Activated CD4-positive, alpha-beta T cell treated with anti-CD3 and anti-CD28 coated beads, Interleukin-2, amount 10 ng/mL, durations not matched to agents 24 days and 14 days (primary cell): Measurements from ENCODE around the gene FRMD5. TPM values are rescaled to one million over a fixed set of nuclear protein-coding genes. Genes with fewer than 3 reads are reported as not detected.
A peak's percentile ranks its signal among the peaks of the same experiment; 100 is the strongest.
"Not testable (repeated sequence)": the region's sequence is repeated elsewhere in the genome, so short reads cannot be mapped to it uniquely, and the experiment has no call there.

ENCODE experiments used
- DNase-seq: peaks from one replicate; pipeline ENCODE4 v3.0.0; 2022
- H3K27ac Mint-ChIP-seq: one replicate; pipeline ENCODE4 v1.8.0; 2022; ENCODE audit warnings: mild to moderate bottlenecking, mixed read lengths
- H3K27me3 Mint-ChIP-seq: one replicate; pipeline ENCODE4 v1.8.0; 2022; ENCODE audit warnings: mixed read lengths
- H3K36me3 Mint-ChIP-seq: one replicate; pipeline ENCODE4 v1.8.0; 2022; ENCODE audit warnings: low read depth, mild to moderate bottlenecking, mixed read lengths
- H3K4me1 Mint-ChIP-seq: one replicate; pipeline ENCODE4 v1.8.0; 2021; ENCODE audit warnings: mixed read lengths
- H3K4me3 Mint-ChIP-seq: one replicate; pipeline ENCODE4 v1.8.0; 2022; ENCODE audit warnings: mild to moderate bottlenecking, moderate library complexity, mixed read lengths
- H3K9me3 Mint-ChIP-seq: one replicate; pipeline ENCODE4 v1.8.0; 2021; ENCODE audit warnings: mixed read lengths
- intact Hi-C: fragments of 100-400 bp; cut with micrococcal nuclease; formaldehyde crosslinking; loops from one replicate; pipeline ENCODE4 v1.15.1; 2023
- total RNA-seq: library from RNA; stranded (reverse); gene quantifications from 2 replicates; pipeline ENCODE4 v1.2.3, GENCODE V29; 2022

Gene FRMD5
- total RNA-seq, 1 donor from 2014 or later, result not detected

DNA sequence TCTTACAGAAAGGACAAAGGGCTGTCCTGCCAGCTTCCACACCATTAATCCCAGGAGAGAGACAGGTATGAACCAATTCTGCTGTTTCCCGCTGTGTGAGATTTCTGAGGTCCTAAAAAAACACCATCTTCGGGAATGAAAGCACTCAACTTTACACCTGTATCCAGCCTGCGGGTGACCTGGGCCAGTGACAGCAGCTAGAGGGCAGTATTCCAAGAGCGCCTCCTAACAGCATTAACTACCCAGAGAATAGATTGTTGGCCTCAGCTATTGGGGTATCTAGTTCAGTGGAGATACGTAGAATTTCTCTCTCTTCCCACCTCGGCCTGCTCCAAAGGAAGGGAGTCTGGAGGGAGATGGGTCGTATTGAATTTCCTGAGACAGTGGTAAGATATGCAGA lies 313.1 kb downstream of the FRMD5 start:
- Mint-ChIP-seq H3K27me3 (no peaks in the 10 kb centered on the region), H3K27ac (no peak overlapping the region)

DNA sequence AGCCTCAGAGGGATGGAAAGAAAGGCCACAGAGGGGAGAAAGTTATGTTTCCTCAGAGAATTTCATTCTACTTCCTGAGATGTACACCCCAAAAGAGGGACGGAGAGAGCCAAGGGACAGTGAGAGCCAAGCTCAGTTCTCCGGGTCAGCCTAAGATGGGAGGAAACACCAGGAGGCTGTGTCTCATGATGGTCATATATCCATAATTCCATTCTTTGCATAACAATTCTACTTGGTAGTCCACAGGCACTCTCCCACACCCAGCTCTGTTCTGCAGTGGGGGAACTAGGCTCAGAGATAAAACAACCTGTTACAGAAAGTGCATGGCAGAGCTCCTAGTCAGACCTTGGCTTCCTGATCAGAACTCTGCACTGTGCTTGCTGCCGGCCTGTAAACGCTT lies 313.8 kb downstream of the FRMD5 start:
- H3K36me3 Mint-ChIP-seq, result peaks cover 40% of the 10 kb centered on the region
- H3K9me3 Mint-ChIP-seq, result no peaks in the 10 kb centered on the region
- no peak for DNase-seq
- no peaks in the 10 kb centered on the region for H3K27me3 Mint-ChIP-seq
- H3K4me3 Mint-ChIP-seq, result no peak overlapping the region
- intact Hi-C loops, result no loop called here
- H3K4me1 Mint-ChIP-seq, result peaks cover 2% of the 10 kb centered on the region
- H3K27ac Mint-ChIP-seq, result no peak overlapping the region

More for the DNA sequence above, 313.1 kb downstream of the FRMD5 start:
- Mint-ChIP-seq H3K4me1 (peaks cover 6% of the 10 kb centered on the region), H3K36me3 (peaks cover 40% of the 10 kb centered on the region), H3K4me3 (no peak overlapping the region), H3K9me3 (no peaks in the 10 kb centered on the region)
- intact Hi-C loops, result no loop called here
- DNase-seq, result peak; percentile 64

DNA sequence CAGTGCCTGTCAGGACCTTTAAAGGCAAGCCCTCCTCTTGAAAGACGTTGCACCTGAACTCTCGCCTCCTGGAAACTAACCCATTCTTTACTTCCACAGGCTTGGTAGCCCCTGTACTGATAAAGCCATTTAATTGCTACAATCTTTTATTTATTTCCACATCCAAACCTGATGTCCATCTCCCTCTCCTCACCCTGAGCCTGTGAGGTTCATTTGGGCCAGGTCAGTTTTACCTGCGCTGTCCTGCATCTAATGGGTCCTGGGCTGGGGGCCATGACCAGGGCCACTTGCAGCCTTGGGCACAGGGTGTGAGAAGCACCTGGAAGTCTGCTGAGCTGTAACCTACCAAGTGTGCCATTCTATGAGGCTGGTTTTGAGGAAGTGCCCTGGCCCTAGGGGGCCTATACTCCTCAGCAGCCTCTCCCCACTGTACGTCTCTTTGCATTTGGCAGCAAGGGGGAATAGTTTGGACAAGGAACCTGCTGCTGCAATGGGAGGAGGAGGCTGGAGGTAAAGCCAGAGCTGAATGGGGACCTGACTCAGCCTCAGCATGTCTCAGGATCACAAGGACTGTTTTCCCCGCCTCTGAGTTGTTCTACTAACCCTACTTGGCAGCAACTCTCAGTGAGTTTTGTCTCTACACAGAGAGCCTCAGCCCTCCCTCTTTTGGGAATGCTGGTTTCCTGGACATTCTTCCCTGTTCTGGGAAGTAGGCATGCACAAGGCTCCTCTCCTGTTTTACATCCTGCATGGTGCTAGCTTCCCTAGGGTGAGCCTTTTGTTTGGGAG lies 314.5 kb downstream of the FRMD5 start:
- Mint-ChIP-seq H3K36me3 (peaks cover 42% of the 10 kb centered on the region), H3K9me3 (no peaks in the 10 kb centered on the region), H3K4me1 (peaks cover 2% of the 10 kb centered on the region), H3K27ac (no peak overlapping the region), H3K27me3 (no peaks in the 10 kb centered on the region), H3K4me3 (no peak overlapping the region)
- intact Hi-C loops, result no loop called here
- no peak for DNase-seq

DNA sequence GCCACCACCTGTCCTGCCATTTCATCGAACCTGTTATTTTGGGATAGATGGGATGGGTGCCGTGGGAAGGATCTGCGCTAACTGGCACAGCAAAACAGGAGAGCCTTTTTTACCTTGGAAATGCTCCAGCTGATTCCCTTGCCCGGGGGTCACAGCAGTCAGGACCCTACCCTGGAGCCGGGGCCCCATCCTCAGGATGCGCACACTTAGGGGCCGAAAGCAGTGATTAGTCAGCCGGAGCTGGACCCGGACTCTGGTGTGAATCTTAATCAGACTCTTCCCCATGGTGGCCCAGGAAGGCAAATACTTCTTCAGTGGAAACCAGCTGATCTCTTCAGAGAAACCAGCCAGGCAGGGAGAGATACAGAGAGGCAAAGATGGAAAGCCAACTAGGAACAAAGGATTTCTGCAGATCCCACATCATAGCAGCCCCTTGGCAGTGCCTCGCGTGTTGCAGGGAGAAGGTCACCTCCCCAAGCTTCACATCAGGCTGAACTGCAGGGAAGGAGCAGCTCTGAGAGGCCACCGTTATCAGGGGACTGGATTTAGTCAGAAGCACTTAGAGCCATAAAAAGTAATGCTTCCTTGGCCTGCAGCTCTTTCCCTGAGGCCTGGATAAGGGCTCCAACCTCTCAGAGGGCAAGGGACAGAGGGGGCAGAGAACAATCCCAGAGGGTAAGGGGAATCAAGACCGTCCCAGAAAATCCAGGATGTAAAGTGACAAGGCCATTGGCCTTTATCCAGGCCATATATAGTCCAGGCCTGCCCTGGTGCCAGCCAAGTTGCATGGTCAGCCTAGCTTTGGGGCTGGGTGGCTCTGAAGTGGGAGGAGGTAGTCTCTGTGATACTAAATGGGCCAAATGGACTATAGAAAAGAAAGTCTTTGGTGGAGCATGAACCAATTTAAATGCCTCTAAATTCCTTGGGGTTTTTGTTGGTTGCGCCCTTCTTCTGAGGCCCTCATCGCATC lies 315.4 kb downstream of the FRMD5 start:
- Mint-ChIP-seq H3K9me3 (no peaks in the 10 kb centered on the region), H3K4me3 (no peak overlapping the region), H3K4me1 (peaks cover 2% of the 10 kb centered on the region), H3K27me3 (no peaks in the 10 kb centered on the region), H3K27ac (no peak overlapping the region), H3K36me3 (peaks cover 42% of the 10 kb centered on the region)
- intact Hi-C loops, result no loop called here
- DNase-seq, result no peak

DNA sequence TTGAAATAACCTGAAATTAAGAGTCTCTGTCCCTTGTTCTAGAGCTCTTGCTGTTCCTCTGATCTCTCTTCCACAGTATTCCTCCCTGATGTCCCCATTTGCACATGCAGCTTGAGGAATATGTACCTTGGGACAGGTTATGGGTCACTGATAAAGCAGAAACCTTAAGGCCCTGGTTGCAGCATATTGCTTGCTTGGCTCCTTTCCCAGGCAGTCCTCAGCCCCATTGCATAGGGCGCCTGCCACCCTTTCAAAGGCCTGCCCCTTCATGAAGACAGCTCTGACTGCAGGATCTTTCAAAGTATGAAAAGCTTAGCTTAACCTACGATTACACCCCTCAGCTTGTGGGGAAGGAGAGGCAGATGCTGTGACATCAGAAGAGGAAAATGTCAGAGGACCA lies 316.6 kb downstream of the FRMD5 start:
- Mint-ChIP-seq H3K27ac (no peak overlapping the region), H3K4me1 (no peaks in the 10 kb centered on the region), H3K36me3 (peaks cover 45% of the 10 kb centered on the region), H3K27me3 (no peaks in the 10 kb centered on the region), H3K4me3 (no peak overlapping the region), H3K9me3 (no peaks in the 10 kb centered on the region)
- no peak for DNase-seq
- intact Hi-C loops, result no loop called here

DNA sequence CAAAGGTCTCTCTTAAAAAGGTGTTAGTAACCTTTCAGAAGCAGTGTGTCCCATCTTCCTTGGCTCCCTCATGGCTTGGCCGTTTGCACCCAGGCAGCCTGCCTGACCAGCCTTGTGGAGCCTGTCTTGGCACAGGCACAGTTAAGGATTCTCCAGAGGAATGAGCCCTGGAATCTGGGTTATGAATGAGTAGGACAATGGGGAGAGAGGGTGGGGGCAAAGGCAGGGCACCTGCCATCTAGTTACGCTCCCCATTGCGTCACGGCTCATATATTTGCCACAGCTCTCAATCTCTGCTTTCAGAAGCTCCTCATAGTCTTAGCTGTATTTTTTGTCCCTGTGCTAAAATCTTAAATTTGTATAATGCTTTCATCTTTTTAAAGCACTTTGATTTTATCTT lies 317.7 kb downstream of the FRMD5 start:
- H3K4me1 Mint-ChIP-seq, result peaks cover 1% of the 10 kb centered on the region
- H3K36me3 Mint-ChIP-seq, result peaks cover 47% of the 10 kb centered on the region
- no peaks in the 10 kb centered on the region for H3K27me3 Mint-ChIP-seq
- no peaks in the 10 kb centered on the region for H3K9me3 Mint-ChIP-seq
- DNase-seq, result no peak
- intact Hi-C loops, result no loop called here
- H3K4me3 Mint-ChIP-seq, result no peak overlapping the region
- no peak overlapping the region for H3K27ac Mint-ChIP-seq

DNA sequence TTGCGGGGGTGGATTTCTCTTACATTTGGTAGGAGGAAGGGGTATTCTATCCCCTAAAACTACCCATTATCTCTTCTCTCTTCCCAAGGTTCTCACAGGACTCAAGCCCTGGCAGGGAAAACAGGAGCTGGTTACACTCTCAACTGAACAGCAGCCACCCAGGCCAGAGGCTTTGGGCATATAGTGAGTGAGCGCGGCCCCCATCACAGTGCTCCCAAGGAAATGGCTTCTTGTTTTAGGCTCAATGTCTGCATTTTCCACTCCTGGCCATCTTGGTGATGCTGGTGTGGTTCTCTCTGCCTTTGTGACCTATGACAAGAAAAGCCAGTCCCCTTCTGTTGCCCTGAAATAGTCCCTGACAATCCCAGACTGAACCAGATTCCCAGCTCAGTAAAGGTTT lies 318.2 kb downstream of the FRMD5 start:
- no peaks in the 10 kb centered on the region for H3K9me3 Mint-ChIP-seq
- H3K27ac Mint-ChIP-seq, result peak overlapping the region; percentile 72
- H3K4me3 Mint-ChIP-seq, result no peak overlapping the region
- peaks cover 46% of the 10 kb centered on the region for H3K36me3 Mint-ChIP-seq
- H3K27me3 Mint-ChIP-seq, result no peaks in the 10 kb centered on the region
- no peak for DNase-seq
- H3K4me1 Mint-ChIP-seq, result peaks cover 2% of the 10 kb centered on the region
- intact Hi-C loops, result no loop called here

DNA sequence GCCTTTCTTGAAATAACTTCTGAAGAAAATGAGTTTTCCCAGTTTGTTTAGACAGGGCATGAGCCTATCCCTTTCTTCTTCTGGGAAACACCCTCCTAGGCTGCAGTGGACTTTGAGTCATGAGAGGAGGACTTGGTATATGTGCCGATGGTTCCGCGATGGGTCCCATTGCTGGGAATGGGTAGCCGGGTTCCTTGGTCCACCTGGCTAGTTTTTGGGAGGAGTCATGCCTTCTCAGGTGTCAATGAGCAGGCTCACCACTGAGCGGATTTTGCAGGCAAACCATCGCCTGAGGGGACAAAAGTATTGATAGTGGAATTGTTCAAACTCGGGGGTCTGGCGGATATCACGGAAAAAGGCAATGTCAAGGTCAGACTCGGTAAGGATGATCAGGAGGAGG lies 321.4 kb downstream of the FRMD5 start:
- no peaks in the 10 kb centered on the region for H3K9me3 Mint-ChIP-seq
- no peak overlapping the region for H3K27ac Mint-ChIP-seq
- no peak for DNase-seq
- no peak overlapping the region for H3K4me3 Mint-ChIP-seq
- peaks cover 2% of the 10 kb centered on the region for H3K4me1 Mint-ChIP-seq
- peaks cover 41% of the 10 kb centered on the region for H3K36me3 Mint-ChIP-seq
- intact Hi-C loops, result no loop called here
- H3K27me3 Mint-ChIP-seq, result no peaks in the 10 kb centered on the region

DNA sequence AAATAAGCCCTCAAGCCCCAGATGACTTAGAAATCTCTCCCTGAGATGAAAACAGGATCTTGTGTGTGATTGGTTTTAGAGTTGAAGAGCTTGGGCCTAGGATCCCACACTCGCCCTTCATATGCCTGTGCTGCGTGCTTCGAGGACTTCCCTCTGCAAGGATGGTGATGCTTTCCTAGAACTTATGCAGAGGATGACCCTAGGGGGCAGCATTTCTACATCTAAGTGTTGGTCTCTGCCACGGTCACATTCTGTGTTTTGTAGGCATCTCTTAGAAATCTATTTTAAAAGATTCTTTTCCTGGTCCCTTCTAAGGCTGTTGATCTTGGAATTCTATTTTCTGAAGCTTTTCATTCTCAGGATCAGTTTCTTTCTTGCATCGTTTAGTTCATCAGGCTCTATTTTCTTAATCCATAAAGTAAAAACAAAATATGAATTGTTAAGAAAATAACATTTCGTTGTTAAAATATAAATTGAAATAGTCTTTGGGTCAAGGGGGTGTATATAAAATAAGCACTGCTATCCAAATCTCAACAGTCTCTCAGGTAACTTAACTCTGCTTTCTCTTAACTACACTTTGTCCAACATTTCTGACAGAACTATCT lies 322.6 kb downstream of the FRMD5 start:
- Mint-ChIP-seq H3K4me3 (no peak overlapping the region), H3K4me1 (peaks cover 3% of the 10 kb centered on the region), H3K27me3 (no peaks in the 10 kb centered on the region), H3K36me3 (peaks cover 43% of the 10 kb centered on the region), H3K9me3 (no peaks in the 10 kb centered on the region), H3K27ac (no peak overlapping the region)
- intact Hi-C loops, result no loop called here
- peak; percentile 68 for DNase-seq

DNA sequence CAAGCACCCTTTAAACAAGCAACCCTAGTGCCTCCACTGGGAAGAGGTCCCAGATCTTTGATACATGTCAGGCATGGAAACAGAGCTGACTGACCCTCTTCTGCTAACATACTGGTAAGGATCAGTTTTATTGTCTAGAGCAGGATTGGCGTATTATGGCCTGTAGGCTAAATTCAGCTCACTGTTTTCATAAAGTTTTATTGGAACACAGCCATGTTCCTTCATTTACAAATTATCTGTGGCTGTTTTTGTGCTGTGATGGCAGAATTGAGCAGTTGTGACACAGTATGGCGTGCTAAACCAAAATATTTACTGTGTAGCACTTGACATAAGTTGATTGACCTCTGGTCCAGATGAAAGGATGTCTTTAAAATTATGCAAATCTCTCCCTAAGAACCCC lies 323.2 kb downstream of the FRMD5 start:
- Mint-ChIP-seq H3K4me1 (peaks cover 4% of the 10 kb centered on the region), H3K36me3 (peaks cover 44% of the 10 kb centered on the region), H3K4me3 (no peak overlapping the region), H3K27ac (no peak overlapping the region), H3K27me3 (no peaks in the 10 kb centered on the region), H3K9me3 (no peaks in the 10 kb centered on the region)
- intact Hi-C loops, result no loop called here
- DNase-seq, result no peak

DNA sequence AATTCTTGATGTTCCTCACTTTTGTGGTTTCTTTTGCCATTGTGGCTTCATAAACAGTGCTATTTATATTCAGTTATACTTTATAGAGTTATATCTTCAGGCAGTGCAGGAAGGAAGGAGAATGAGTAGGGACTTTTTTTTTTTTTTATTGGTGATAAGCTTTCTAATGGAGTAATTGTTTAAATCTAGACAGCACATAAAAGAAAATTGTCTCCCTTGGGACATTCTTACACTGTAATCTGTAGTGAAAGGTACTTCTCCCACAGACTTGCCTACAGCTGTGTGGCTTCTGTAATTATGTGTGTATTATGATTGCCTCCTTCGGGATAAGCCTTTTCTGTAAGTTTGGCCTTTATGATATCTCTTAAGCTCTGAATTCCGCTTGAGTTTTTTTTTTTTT lies 326.7 kb downstream of the FRMD5 start:
- intact Hi-C loops, result no loop called here
- H3K27me3 Mint-ChIP-seq, result no peaks in the 10 kb centered on the region
- H3K4me3 Mint-ChIP-seq, result no peak overlapping the region
- H3K36me3 Mint-ChIP-seq, result peaks cover 40% of the 10 kb centered on the region
- H3K27ac Mint-ChIP-seq, result no peak overlapping the region
- no peak for DNase-seq
- no peaks in the 10 kb centered on the region for H3K9me3 Mint-ChIP-seq
- H3K4me1 Mint-ChIP-seq, result peaks cover 4% of the 10 kb centered on the region

DNA sequence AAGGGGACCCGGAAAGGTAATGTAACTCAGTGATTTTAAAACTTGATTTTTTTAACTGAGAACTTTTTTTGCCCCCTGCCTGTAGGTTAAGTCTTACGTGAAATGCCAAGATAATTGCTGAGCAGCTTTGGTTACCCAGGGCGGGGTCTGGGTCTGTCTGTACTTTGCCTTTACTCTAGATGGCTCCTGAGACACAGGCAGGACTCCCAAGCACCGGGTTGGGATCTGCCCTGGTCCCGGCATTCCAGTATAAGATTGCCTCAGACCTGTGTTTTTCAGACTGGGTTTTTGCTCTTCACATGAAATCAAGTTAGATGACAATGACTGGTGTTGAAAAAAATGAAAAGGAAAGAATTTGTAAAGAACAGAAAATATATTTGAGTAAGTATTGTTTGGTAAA lies 328.0 kb downstream of the FRMD5 start:
- intact Hi-C loops, result no loop called here
- H3K36me3 Mint-ChIP-seq, result peaks cover 36% of the 10 kb centered on the region
- H3K4me3 Mint-ChIP-seq, result no peak overlapping the region
- no peak for DNase-seq
- H3K27me3 Mint-ChIP-seq, result no peaks in the 10 kb centered on the region
- no peak overlapping the region for H3K27ac Mint-ChIP-seq
- H3K4me1 Mint-ChIP-seq, result peaks cover 2% of the 10 kb centered on the region
- no peaks in the 10 kb centered on the region for H3K9me3 Mint-ChIP-seq

DNA sequence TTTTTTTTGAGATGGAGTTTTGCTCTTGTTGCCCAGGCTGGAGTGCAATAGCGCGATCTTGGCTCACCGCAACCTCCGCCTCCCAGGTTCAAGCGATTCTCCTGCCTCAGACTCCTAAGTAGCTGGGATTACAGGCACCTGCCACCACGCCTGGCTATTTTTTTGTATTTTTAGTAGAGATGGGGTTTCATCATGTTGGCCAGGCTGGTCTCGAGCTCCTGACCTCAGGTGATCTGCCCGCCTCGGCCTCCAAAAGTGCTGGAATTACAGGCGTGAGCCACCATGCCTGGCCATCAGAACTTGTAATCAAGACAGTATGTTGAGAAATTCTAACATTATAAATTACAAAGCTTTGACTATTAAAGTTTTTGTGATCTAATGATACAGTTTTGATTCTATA lies 328.4 kb downstream of the FRMD5 start:
- H3K36me3 Mint-ChIP-seq, result peaks cover 36% of the 10 kb centered on the region
- H3K9me3 Mint-ChIP-seq, H3K4me3 Mint-ChIP-seq, intact Hi-C loops, H3K27ac Mint-ChIP-seq, H3K27me3 Mint-ChIP-seq, H3K4me1 Mint-ChIP-seq, DNase-seq: not testable (repeated sequence)

DNA sequence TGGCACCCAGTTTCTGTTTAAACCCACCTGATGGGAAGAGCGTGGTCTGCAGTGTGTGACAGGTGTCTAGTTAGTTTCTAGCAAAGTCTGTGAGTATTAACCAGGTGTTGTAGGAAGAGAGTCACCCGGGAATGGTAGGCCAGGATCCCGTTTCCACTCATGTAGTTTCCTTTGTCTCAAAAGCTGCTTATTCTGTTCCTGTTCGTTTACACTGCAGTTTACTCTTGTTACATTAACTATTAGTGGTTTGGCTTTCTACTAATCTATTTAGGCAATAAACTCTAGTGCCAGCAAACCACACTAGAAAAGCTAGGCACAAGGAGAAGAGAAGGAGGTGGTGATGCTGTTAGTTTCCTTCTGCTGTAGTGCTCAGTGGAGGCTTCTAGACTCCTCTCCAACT lies 335.5 kb downstream of the FRMD5 start:
- H3K27ac Mint-ChIP-seq, result no peak overlapping the region
- no peak for DNase-seq
- no peak overlapping the region for H3K4me3 Mint-ChIP-seq
- peaks cover 55% of the 10 kb centered on the region for H3K36me3 Mint-ChIP-seq
- no peaks in the 10 kb centered on the region for H3K9me3 Mint-ChIP-seq
- intact Hi-C loops, result no loop called here
- no peaks in the 10 kb centered on the region for H3K27me3 Mint-ChIP-seq
- H3K4me1 Mint-ChIP-seq, result peaks cover 7% of the 10 kb centered on the region
